ENCODE results near the gene WWOX. TPM values are rescaled to one million over a fixed set of nuclear protein-coding genes. Genes with fewer than 3 reads are reported as not detected.

Gene WWOX
- total and polyA plus RNA-seq, 2 of the 13 experiments (the other 11 are each of a cell fraction or from before 2014, with no cell fraction given): 9.1 to 37.4 TPM

GRCh38 chr16:78240459-78241222 is 141.2 kb downstream of the WWOX start (continued):
- TF ChIP-seq AHDC1 (CRISPR knock-in tag; IDR thresholded peaks at IDR 0.05; ENCODE audit: borderline replicate concordance) (peak; percentile 62; the same call in 1 of the 2 replicates), NR1H2 (CRISPR knock-in tag; IDR thresholded peaks at IDR 0.05; ENCODE audit: borderline replicate concordance, low read depth) (no peak), HOXA5 (CRISPR knock-in tag; IDR thresholded peaks at IDR 0.05) (no peak), ZNF431 (CRISPR knock-in tag; IDR thresholded peaks at IDR 0.05; ENCODE audit: borderline replicate concordance, low read depth) (no peak), ZNF484 (CRISPR knock-in tag; IDR thresholded peaks at IDR 0.05; ENCODE audit: borderline replicate concordance, low read depth) (no peak), SMAD9 (CRISPR knock-in tag; IDR thresholded peaks at IDR 0.05) (no peak), ZNF619 (CRISPR knock-in tag; IDR thresholded peaks at IDR 0.05) (no peak), WIZ (CRISPR knock-in tag; IDR thresholded peaks at IDR 0.05) (no peak), HDAC1 (CRISPR knock-in tag; IDR thresholded peaks at IDR 0.05) (peak; percentile 56; the same call in 1 of the 2 replicates), ZNF766 (CRISPR knock-in tag; IDR thresholded peaks at IDR 0.05; ENCODE audit: borderline replicate concordance) (no peak), PCBP2 (optimal IDR thresholded peaks at IDR 0.05; ENCODE audit: low read depth, low read length, poor library complexity, severe bottlenecking) (no peak), STAG1 (CRISPR knock-in tag; IDR thresholded peaks at IDR 0.05) (peak; percentile 52), SP1 (IDR thresholded peaks at IDR 0.05) (no peak), SP1 (CRISPR knock-in tag; IDR thresholded peaks at IDR 0.05) (no peak), YY1 (IDR thresholded peaks at IDR 0.05; ENCODE audit: insufficient read depth, insufficient replicate concordance, low read depth, low read length) (no peak), KDM3A (CRISPR knock-in tag; IDR thresholded peaks at IDR 0.05; ENCODE audit: low read depth) (no peak), GTF3A (CRISPR knock-in tag; conservative IDR thresholded peaks at IDR 0.05) (no peak), ZNF230 (CRISPR knock-in tag; IDR thresholded peaks at IDR 0.05) (no peak), CHD4 (IDR thresholded peaks at IDR 0.05; ENCODE audit: borderline replicate concordance, low read length) (no peak), ATF7-NPFF (CRISPR knock-in tag; IDR thresholded peaks at IDR 0.05; ENCODE audit: low read depth) (no peak), ZNF331 (CRISPR knock-in tag; IDR thresholded peaks at IDR 0.05) (peak; percentile 53; the same call in 1 of the 2 replicates), ZBTB3 (CRISPR knock-in tag; IDR thresholded peaks at IDR 0.05; ENCODE audit: borderline replicate concordance, low read depth) (no peak), ZBTB2 (CRISPR knock-in tag; IDR thresholded peaks at IDR 0.05; ENCODE audit: low read depth) (no peak), ZBTB7A (CRISPR knock-in tag; IDR thresholded peaks at IDR 0.05) (no peak), ZNF879 (CRISPR knock-in tag; IDR thresholded peaks at IDR 0.05) (no peak)
